GM21526 (cell line): Measurements from ENCODE around the gene WNT3A.
"Not testable (repeated sequence)": the region's sequence is repeated elsewhere in the genome, so short reads cannot be mapped to it uniquely, and the experiment has no call there.

Experiments
- ATAC-seq: cut with Tn5 transposase; IDR thresholded peaks from one replicate; pipeline ENCODE4 v1.9.1; 2021; ENCODE audit warnings: moderate library complexity; ENCODE audit not compliant: unreplicated experiment, low FRiP score

WNT3A gene

GRCh38 chr1:228010921-228011320 is 4.1 kb downstream of the WNT3A start:
- no peak for ATAC-seq

DNA sequence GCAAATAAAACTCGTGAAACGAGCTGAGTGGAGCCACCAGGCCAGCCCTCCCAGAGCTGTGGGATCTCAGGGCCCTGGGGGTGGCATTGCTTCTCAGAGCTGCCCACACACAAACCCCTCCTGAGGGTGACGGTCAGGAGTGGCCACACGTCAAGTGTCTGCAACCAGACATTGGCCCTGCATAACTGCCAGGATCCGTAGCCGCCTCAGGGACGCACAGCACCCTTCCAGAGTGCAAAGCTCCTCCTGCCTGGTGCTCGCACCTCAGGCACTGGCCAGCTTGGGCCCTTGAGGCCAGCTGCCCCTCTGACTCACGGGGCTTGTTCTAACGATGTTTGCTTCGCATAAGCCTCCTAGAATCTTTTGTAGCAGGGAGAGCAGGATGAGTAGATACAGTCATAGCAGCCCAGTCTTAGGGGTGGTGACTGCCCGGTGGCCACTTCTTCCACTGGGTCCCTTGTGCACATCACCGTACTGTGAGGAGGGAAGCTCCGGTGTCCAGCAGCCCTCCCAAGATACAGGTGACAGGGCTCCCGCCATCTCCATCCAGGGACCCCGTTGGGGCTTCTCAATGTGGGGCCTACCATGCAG is 5.0 kb downstream of the WNT3A start:
- ATAC-seq: no peak

- no peak for ATAC-seq
Measured at GRCh38 chr1:228012555-228012954, 5.8 kb downstream of the WNT3A start.

GRCh38 chr1:228013131-228013934 is 6.5 kb downstream of the WNT3A start:
- no peak for ATAC-seq

- ATAC-seq: no peak
Measured at GRCh38 chr1:228013935-228014930, 7.4 kb downstream of the WNT3A start.

- ATAC-seq: no peak
Measured at GRCh38 chr1:228015276-228016180, 8.7 kb downstream of the WNT3A start.

DNA sequence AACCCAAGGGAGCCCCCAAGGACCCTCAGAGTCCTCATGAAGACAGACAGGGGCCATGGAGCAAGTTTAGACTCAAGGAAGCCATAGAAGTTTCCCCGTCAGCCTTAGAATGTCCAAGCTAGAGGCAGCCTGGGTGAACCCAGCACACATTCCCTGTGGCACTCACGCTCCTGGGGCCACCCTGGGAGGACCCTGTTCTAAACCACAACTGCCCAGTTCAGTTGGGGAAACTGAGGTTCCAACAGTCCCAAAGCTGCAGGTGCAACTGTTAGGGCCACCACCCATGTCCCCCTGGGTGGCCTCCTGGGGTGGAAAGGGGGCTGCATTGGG is 9.3 kb downstream of the WNT3A start:
- ATAC-seq: no peak

DNA sequence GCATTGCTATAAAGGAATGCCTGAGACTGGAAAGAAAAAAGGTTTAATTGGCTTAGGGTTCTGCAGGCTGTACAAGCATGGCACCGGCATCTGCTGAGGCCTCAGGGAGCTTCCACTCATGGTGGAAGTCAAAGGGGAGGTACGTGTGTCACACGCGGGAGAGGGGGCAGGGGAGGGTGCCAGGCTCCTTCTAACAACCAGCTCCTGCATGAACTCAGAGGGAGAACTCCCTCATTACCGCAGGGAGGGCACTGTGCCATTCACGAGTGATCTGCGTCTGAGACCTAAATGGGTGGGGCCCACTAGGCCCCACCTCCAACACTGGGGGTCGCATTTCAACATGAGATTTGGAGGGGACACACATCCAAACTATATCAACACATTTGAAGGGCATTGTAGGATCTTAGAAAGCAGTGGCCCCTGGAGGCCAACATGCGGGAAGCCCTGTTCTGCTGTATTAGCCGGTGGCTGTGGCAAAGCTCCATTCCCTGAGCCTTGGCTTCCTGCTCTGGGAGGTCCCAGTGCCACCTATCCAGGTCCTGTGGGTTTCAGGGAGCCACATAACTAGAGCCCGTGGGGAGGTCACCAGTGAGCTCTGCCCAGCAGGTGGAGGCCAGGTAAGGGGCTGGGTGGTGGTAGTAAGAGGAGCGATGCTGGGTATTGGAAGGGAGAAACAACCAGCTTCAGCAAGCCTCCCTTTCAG is 10.0 kb downstream of the WNT3A start:
- no peak for ATAC-seq

GRCh38 chr1:228017356-228018124 is 10.7 kb downstream of the WNT3A start:
- no peak for ATAC-seq

GRCh38 chr1:228018125-228018398 is 11.3 kb downstream of the WNT3A start:
- no peak for ATAC-seq

GRCh38 chr1:228018961-228019721 is 12.3 kb downstream of the WNT3A start:
- ATAC-seq: no peak

- ATAC-seq: not testable (repeated sequence)
Measured at GRCh38 chr1:228019722-228020083, 12.9 kb downstream of the WNT3A start.

- no peak for ATAC-seq
Measured at GRCh38 chr1:228020686-228021354, 14.0 kb downstream of the WNT3A start.

- no peak for ATAC-seq
Measured at GRCh38 chr1:228021355-228022030, 14.7 kb downstream of the WNT3A start.

DNA sequence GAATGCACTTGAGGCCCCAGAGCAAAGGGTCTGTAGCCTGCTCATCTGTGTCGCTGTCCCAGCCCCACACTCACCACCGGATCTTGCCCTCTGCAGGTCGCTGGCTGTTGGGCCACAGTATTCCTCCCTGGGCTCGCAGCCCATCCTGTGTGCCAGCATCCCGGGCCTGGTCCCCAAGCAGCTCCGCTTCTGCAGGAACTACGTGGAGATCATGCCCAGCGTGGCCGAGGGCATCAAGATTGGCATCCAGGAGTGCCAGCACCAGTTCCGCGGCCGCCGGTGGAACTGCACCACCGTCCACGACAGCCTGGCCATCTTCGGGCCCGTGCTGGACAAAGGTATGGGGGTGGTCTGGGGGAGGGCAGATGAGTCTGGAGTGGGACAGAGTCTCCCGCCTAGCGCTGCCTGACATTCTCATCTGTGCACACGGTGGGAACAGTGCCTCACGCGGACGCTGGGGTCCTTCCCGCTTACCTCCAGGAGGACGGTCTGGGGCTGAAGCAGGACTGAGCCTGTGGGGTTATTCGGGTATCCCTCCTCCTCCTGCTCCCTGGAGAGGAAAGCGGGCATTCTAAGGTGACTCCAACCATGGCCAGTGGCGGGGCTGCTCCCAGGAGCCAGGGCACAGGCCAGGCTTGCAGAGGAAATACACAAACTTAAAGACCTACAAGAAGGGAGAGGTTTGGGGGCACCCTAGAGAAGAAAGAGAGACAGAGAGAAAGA is 15.9 kb downstream of the WNT3A start:
- ATAC-seq: no peak

GRCh38 chr1:228023294-228023639 is 16.5 kb downstream of the WNT3A start:
- ATAC-seq: no peak

DNA sequence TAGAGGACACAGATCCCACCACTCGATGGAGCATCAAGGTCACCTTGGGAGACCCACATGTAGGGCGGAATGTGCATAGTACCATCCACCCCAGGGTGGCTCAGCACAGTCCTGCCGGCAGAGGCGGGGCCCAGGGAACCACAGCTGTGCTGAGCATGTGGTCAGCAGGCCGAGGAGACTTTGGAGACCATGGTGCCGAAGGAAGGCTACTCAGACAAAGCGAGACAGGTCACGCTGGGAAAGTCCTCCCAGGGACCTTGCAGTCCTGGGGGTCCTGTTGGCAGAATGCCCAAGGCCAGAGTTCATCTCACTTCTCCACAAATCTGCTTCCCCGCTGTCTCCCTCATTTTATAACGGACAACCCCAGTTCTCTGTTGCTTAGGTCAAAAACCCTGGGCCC is 22.5 kb downstream of the WNT3A start:
- no peak for ATAC-seq
